Activated CD8-positive, alpha-beta memory T cell treated with anti-CD3 and anti-CD28 coated beads for 24 hours (primary cell): ENCODE measurements around the gene SPEN.
A peak's percentile ranks its signal among the peaks of the same experiment; 100 is the strongest.
"Not testable (repeated sequence)": the region's sequence is repeated elsewhere in the genome, so short reads cannot be mapped to it uniquely, and the experiment has no call there.

Experiments used
- DNase-seq: peaks from one replicate; pipeline ENCODE4 v3.0.0-alpha.2; 2020

Gene SPEN, protein sequence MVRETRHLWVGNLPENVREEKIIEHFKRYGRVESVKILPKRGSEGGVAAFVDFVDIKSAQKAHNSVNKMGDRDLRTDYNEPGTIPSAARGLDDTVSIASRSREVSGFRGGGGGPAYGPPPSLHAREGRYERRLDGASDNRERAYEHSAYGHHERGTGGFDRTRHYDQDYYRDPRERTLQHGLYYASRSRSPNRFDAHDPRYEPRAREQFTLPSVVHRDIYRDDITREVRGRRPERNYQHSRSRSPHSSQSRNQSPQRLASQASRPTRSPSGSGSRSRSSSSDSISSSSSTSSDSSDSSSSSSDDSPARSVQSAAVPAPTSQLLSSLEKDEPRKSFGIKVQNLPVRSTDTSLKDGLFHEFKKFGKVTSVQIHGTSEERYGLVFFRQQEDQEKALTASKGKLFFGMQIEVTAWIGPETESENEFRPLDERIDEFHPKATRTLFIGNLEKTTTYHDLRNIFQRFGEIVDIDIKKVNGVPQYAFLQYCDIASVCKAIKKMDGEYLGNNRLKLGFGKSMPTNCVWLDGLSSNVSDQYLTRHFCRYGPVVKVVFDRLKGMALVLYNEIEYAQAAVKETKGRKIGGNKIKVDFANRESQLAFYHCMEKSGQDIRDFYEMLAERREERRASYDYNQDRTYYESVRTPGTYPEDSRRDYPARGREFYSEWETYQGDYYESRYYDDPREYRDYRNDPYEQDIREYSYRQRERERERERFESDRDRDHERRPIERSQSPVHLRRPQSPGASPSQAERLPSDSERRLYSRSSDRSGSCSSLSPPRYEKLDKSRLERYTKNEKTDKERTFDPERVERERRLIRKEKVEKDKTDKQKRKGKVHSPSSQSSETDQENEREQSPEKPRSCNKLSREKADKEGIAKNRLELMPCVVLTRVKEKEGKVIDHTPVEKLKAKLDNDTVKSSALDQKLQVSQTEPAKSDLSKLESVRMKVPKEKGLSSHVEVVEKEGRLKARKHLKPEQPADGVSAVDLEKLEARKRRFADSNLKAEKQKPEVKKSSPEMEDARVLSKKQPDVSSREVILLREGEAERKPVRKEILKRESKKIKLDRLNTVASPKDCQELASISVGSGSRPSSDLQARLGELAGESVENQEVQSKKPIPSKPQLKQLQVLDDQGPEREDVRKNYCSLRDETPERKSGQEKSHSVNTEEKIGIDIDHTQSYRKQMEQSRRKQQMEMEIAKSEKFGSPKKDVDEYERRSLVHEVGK (N-terminal part only)

DNA sequence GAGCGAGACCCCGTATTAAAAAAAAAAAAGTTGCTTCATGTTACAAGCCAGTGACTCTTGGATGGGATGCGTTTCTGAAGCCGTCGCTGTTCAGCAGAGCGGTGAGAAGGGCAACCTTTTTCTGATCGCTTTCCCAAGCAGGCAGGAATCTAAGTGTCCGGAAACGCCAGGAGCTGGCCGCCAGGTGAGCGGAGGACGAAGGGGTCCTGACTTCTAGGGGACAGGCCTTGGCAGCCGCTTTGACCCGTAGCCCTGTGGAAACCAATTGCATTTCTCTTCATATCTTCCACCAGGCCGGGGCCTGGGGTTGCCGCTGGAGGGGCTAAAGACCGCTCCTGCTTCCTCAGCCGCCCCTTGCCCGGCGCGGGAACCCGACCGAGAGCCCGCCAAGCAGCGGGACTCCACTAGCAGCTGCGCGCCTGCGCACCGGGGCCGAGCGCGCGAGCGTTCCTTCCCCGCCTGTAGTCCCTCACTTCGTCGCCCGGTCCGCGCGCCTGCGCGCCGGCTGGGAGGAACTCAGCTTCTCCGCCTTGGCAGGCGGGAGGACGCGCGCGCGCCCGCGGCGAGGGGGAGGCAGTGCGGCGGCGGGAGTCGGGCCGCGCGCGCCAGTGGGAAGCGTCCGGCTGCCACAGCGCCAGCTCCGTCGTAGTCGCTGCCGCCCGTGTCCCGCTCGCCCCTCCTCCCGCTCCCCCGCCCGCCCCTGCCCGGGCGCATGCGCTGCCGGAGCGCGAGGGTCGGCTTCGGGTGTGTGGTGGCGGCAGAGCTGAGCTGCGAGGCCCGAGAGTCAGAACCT lies at the start of gene SPEN:
TSS of gene SPEN (plus strand) at position 608 of the 793 bp plus-strand sequence. CDS start 361 bp downstream, outside the sequence.
- peak; percentile 97 for DNase-seq

DNA sequence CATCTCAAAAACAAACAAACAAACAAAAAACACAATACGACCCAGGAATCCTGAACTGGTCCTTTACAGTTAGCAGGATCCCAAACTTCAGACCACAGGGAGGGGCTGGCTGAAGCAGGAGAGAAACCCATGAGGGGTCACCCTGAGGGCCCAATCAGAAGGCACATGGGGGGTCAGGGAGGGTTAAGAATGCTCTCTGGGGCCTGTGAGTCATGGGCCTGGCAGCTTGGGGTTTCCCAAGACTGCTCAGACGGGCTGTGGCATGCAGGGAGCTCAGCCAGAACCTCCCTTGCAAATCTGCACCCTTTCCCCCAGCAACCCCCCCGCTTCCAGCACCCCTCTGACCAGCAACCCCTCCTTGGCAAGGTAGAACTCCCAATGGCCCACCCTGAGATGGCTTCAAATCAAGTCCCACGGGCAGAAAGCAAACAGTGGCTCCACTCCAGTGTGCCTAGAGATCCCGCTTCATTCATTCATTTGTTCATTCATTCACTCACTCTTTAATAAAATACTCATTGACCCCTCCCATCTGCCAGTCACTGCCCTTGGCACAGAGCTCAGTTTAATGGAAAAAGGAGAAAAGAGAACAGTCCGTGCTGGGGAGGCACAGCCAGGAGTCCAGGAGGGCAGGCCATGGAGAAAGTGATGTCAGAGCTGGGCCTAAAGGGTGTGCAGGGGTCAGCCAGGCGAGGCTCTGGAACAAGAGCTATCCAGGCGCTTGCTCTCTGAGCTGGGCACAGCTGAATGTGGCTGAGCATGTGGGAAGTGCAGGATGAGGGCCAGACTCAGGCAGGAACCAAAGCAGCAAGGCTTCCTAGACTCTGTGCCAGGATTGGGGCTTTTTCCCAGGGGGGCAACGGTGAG lies 48.3 kb upstream of the SPEN start:
- DNase-seq = no peak

DNA sequence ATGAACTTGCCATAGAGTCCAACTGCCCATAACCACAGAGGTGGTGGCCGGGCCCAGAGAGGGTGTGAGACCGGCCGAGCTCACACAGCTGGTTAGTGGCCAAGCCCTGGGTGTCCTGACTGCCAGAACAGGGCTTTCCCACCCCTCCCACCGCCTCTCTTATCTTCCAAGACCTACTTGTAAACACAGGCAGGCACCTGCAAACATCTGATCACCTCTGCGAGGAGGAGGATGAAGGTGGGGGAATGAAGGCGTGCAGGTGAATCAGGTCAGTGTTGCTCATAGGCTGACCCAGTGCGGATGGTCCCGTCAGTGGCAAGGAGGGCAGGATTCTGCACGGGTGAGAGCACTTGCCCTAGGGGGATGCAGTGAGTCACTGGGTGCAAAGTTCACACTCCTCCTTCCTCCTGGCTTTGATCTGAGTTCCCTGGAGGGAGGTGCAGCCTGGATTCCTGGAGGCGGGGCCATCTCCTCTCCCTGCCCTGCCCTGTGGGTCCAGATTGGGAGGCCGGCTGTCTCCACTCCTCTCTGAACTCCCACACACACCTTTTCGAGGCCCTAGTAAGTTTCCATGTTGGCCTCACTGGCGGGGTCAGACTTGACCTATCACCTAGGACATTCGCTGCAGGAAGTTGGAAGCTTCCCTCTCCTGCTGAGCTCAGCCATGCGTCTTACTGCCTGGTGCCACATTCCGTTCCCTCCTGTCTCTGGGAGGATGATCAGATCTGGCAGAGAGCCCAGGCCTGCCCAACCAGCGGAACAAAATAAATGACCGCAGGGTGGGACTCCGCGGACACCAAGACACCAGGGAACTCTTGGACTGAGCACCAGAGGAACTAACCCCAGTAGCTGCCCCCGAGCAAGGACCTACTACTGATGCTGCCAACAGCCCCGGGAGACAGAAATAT lies 47.3 kb upstream of the SPEN start:
- DNase-seq = no peak

DNA sequence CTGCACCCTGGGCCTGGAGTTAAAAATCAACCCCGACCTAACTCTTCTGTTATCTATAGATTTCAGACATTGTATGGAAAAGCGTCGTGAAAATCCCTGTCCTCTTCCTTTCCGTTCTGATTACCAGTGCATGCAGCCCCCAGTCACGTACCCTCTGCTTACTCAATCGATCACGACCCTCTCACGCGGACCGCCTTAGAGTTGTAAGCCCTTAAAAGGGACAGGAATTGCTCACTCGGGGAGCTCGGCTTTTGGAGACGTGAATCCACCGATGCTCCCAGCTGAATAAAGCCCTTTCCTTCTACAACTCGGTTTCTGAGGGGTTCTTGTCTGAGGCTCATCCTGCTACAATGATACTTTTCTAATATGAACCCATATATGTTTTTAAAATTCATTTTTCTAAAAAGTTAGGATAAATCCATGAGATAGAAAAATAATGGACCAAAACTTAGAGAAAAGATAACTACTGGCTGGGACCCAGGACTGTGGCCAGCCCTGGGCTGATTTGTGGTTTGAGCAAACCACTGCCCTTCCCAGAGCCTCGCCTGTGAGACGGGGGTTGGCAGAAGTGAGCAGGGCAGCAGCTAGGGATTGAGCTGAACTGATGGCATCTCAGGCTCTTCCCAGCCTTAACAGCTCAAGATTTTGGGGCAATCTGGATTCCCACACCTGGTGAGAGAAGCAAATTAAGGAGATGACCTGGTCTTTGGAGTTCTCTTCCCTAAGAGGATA lies 45.1 kb upstream of the SPEN start:
- no peak for DNase-seq

DNA sequence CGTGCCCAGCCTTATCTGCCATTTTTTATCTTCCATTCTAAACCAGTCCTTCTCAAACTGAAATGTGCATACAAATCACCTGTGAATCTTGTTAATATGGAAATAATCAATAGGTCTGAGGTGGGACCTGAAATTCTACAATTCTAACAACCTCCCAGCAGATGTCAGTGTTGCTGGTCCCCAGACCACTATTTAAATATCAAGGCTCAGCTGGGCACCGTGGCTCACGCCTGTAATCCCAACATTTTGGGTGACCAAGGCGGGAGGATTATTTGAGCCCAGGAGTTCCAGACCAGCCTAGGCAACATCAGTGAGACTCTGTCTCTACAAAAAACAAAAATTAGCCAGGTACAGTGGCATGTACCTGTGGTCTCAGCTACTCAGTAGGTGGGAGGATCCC lies 44.1 kb upstream of the SPEN start:
- DNase-seq = no peak

DNA sequence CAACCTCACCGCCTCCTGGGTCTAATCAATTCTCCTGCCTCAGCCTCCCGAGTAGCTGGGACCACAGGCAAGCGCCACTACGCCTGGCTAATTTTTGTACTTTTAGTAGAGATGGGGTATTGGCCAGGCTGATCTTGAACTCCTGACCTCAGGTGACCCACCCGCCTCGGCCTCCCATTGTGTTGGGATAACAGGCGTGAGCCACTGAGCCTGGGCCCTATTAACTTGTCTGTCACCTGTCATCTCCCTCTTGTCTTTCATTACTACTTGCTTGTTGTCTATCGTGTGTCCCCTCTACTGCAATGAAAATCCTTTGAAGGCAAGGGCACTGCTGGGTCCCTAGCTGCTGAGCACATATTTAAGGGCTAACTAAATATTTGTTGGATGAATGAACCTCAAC lies 43.4 kb upstream of the SPEN start:
- DNase-seq = no peak

DNA sequence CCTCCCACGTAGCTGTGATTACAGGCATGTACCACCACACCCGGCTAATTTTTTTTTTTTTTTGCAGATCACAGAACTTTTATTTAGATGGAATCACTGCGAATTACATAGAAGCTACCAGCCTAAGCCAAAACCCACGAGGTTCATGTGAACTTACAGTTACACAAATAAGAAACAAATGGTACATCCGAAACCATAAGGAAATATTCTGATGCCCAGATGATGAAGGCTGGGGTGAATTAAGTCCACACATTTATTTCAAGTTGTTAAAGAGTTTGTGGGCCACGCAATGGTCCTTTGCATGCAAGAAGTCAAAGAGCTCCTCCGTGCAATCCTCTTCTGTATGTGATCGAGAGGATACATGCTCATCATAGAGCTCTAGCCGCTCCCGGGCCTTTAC lies 40.4 kb upstream of the SPEN start:
- no peak for DNase-seq

DNA sequence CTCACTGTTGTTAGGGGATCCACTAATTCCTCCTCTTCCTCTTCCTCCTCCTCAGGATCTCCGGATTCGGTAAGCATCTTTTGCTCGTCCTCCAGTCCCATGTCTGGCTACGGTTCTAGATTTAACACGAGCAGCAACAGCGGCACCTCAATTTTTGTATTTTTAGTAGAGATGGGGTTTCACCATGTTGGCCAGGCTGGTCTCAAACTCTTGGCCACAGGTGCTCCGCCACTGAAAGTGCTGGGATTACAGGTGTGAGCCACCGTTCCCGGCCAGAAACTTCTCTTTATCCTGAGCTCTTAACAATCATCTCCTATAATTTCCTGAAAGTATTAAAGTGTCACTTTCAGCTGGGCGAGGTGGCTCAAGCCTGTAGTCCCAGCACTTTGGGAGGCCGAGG lies 40.0 kb upstream of the SPEN start, which contains the start of gene UQCRHL:
TSS of gene UQCRHL (minus strand) at position 101 of the 400 bp plus-strand sequence. CDS start at position 101, 0 bp downstream.
- DNase-seq = not testable (repeated sequence)

DNA sequence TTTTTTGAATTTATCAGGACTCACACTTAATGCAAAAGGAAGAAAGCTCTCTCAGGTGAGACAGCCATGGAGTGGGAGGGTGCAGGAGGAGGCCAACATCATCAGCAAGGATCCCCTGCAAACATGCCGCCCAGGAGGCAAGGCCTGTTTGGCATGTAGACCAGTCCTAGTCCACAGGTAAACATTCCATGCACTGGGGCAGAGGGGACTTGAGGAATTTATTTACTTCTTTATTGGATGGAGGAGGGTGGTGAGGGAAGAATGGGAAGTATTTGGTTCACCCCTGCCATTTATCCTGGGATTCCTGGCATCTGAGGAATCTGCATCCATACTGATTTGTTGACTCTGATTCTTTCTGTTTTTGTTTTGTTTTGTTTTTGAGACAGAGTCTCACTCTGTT lies 38.6 kb upstream of the SPEN start:
- no peak for DNase-seq

DNA sequence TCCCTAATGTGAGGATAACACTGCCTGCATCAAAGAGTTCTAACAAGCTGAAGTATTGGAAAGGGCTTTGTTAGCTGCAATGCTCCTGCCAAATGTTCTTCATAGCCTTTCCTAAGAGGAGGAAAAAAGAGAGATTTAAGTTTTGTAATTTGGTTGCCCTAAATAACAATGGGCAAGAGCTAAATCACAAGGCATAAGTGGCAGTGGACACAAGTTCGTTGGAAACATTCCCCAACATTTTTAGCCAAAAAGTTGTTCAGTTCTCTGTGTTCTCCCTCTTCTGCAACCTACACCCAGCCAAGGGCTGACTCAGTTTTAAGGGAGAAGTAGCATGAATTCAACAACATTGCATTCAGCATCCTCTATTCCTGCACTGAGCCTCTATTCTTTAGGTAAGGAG lies 37.4 kb upstream of the SPEN start:
- no peak for DNase-seq

DNA sequence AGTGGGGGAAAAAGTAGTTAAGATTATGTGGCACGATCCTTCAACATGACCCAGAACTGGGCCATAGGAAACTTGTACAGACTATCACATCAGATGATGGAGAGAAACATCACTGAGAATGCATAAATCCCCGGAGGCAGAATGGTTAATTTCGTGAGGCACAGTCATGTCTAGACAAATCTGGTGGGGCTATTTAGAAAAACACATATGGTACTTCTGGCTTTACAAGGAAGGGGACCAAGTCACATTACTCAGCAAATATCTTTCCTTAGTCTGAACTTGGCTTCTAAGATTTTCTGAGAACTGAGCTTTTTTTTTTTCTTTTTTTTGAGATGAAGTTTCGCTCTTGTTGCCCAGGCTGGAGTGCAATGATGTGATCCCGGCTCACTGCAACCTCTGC lies 30.8 kb upstream of the SPEN start:
- no peak for DNase-seq

DNA sequence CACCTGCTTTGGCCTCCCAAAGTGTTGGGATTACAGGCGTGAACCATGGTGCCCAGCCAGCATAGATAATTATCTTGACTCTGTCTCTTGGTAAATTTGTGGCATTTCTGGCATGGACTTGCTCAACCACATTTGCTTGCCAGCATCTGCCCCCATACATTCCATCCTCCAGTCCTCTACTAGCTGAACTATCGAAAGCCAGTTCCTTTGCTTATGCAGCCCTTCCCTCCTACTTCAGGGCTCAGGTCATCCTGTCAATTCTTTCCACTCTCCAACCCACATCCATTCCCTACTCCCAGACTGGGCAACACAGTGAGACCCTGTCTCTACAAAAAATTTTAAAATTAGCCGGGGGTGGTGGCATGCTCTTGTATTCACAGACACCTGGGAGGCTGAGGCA lies 27.0 kb upstream of the SPEN start:
- no peak for DNase-seq

DNA sequence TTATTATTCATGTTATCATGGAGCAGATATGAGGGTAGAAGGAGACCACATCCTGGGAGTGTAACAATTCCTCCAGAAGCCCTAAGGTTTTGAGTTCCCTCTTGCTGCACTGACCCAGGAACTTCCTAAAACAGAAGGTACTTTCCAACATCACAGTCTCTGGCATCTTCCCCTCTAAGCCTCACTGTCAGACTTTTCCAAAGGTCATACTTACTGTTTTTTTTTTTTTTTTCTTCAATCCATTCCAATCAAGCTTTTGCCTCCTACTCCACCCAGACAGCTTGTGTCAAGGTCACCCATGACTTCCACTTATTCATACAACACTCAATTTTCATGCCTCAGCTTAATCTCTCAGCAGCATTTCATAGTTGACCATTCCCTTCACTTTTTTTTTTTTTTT lies 21.7 kb upstream of the SPEN start:
- no peak for DNase-seq

DNA sequence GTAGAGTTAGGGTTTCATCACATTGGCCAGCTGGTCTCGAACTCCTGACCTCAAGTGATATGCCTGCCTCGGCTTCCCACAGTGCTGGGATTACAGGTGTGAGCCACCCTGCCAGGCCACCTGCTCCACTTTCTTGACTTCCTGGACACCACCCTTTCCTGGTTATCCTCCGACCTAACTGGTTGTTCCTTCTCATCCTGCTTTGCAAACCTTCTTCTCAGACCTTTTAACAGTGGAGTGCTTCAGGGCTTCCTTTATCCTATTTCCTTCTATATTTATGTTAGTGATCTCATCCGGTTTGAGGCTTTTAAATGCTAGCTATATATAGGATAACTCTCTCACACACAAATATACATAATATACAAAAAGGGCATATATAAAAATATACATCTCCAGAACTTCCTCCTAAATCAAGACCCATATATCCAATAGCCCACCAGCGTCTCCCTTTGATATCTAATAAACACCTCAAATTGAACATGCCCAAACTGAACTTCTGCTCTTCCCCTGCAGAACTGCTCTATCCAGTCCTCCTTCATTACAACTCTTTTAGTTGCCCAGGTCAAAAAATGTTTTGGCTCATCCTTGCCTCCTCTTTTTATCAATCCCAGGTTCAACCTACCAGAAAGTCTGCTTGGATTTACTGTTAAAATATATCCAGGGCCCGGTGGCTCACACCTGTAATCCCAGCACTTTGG lies 20.5 kb upstream of the SPEN start:
- DNase-seq = no peak

DNA sequence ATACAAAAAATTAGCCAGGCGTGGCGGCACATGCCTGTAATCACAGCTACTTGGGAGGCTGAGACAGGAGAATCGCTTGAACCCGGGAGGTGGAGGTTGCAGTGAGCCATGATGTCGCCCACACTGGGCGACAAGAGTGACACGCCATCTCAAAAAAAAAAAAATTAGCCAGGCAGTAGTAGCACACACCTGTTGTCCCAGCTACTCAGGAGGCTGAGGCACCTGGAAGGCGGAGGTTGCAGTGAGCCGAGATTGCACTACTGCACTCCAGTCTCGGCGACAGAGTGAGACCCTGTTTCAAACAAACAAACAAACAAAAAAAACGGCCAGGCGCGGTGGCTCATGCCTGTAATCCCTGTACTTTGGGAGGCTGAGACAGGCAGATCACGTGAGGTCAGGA lies 19.9 kb upstream of the SPEN start:
- not testable (repeated sequence) for DNase-seq

DNA sequence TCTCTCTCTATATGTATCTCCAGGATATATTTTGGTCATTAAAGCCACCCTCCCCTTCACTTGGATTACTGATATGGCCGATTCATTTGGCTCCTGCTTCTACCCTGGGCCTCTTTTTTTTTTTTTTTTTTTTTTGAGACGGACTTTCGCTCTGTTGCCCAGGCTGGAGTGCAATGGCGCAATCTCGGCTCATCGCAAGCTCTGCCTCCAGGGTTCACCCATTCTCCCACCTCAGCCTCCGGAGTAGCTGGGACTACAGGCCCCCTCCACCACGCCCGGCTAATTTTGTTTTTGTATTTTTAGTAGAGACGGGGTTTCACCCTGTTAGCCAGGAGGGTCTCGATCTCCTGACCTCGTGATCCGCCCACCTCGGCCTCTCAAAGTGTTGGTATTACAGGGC lies 18.6 kb upstream of the SPEN start:
- not testable (repeated sequence) for DNase-seq

DNA sequence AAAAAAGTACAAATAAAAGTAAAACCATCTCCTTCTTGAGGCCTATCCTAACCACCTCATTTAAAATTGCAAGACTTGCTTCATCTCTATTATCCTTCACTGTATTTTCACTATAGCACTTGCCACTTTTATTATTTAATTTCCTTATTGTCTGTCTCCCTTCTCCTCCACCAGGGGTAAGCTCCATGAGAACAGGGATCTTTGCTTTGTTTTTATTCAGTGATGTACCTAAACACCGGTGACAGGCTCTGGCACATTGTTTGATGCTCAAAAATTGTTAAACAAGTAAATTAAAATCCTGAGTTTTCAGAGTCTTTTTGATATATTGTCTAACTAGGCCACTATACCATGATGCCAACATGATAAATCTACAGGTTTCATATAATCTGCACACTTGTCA lies 17.2 kb upstream of the SPEN start:
- DNase-seq = no peak

DNA sequence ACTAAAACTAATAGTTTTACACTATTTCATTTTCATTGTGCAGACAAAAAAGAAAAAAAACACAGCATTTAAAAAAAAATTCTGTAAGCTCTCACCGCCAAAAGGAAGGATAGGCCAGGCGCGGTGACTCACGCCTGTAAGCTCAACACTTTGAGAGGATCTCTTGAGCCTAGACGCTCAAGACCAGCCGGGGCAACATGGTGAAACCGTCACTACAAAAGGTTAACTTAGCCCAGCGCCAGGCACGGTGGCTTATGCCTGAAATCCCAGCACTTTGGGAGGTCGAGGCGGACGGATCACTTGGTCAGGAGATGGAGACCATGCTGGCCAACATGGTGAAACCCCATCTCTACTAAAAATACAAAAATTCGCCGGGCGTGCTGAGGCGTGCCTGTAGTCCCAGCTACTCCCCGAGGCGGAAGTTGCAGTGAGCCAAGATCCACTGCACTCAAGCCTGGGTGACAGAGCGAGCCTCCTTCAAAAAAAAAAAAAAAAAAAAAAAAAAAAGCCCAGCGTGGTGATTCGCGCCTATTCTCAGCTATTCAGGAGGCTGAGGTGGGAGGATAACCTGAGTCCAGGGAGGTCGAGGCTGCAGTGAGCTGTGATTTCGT lies 14.3 kb upstream of the SPEN start:
- peak; percentile 70 for DNase-seq
